Activated T-cell treated with anti-CD3 and anti-CD28 coated beads for 4 hours (primary cell): ENCODE measurements around the gene AUTS2.

ENCODE experiments used
- DNase-seq: peaks from one replicate; pipeline ENCODE4 v3.0.0-alpha.2; 2020

Gene AUTS2

DNA sequence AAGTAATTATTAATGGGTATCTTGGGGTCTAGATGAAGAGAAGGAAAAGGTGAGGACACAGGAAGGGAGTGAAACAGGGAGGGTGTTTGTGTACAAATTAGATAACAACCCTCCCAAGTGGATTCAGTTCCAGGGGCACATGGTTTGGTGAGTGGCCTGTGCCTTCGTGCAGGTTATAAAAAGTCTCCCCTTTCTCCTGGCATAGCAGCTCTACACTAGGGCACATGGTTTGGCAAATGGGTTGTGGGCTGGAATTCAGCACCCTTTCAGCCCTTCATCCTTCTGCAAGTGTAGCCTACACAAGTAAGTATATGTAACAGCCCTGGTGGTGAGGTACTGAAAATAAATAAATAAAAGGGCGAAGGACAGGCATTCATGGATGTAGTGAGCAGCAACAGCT is 359.4 kb downstream of the AUTS2 start:
- no peak for DNase-seq

DNA sequence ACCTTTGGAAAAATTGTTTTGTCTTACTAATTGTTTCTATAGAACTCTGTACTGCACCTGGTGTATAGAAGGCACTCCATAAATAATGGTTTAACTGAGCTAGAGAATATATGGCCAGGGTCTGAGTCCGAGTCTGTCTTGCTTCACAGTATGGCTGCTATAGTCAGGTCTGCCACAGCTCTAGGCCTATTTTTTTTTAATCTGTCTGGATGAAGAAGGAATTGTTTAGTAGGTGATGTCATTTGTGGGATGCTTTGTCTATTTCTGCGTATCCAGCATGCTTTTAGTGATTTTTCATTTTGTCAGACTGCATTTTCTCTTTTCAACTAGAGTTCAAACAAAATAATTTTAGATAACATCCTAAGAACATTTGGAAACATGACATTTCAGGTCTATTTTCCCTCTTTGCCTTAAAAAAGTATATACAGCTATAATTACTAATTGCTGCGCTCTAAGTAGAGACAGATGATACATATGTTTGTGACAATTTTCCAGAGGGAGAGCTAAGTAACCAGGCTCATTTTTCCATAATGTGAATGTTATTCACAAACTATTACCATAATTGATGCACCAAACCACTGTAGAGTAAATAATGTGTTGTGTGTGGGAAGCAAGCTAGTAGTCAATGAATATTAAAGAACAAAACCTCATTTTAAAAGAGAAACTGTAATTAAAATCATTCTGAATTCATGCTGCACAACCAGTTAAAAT is 361.7 kb downstream of the AUTS2 start:
- DNase-seq: no peak

DNA sequence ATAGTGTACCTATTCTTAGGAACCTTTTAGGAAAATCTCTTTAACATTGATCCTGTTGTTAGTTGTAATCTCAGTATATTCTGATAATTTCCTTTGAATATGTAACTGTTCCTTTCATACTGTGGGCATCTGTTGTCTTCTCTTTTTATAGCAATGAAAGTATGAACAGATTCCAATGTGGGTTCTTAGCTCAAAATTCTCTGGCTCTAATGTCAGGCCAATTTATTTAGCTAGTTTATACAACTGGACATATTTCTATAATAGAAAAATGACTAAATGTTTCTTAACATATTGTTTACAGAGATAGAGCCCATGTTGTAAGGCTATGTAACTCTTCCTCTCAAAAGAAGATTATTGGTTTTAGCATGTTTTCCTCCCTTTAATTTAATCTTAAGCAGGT is 363.2 kb downstream of the AUTS2 start:
- DNase-seq: no peak

DNA sequence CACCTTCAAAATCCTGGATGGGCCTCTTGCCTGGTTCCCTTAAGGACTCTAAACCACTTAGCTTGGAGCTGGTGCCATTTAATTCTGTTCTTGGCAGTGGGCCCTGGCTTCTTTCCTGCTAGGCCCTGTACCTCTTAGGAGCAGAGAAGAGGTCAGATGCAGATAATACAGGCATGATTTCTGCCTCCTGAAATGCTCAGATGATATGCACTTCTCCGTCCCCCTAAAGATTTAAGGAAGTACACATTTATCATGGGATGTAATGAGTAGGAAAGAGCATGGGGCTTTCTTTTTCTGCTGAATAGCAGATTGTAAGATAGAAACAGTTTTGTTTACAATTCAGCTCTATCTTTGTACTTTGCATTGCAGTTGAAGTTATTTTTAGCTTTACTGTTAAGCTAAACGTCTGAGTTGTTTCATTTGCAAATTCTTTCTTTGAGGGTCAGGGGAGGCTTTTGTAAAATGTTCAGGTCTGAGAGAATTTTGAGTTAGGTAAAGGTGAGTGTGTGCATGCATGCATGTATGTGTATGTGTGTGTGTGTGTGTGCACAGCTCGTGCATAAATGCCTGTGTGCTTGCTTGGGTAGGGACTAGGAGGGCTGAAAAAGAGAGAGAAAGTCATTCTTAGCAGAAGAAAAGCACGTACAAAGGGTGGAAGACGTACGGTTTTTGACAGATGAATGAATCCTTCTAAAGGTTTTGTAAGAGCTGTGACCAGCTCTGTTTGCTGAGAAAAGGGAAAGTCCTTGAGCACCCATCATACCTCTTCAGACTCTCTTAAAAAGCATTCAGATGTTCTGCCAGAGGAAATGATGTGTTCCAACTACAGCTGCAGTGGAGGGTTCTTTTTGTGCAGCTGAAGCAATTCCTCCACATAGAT is 364.2 kb downstream of the AUTS2 start:
- no peak for DNase-seq

DNA sequence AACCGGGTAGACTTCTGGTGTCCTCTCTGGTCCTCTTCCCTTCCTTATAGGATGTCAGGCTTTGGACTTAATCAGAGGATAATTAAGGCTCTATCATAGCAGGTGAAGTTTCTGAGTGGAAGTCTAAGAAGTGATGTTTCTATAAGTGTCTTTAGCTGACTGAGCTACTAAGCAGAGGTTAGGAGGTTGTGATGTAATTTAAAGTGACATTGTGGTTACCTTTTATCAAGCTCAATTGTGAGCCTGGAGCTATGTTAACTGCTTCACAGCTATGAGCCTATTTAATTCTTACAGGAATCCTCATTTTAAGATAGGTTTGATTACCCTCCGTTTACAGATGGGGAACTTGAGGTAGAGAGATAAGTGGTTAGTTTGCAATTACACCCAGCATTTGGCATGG is 365.1 kb downstream of the AUTS2 start:
- DNase-seq: no peak

DNA sequence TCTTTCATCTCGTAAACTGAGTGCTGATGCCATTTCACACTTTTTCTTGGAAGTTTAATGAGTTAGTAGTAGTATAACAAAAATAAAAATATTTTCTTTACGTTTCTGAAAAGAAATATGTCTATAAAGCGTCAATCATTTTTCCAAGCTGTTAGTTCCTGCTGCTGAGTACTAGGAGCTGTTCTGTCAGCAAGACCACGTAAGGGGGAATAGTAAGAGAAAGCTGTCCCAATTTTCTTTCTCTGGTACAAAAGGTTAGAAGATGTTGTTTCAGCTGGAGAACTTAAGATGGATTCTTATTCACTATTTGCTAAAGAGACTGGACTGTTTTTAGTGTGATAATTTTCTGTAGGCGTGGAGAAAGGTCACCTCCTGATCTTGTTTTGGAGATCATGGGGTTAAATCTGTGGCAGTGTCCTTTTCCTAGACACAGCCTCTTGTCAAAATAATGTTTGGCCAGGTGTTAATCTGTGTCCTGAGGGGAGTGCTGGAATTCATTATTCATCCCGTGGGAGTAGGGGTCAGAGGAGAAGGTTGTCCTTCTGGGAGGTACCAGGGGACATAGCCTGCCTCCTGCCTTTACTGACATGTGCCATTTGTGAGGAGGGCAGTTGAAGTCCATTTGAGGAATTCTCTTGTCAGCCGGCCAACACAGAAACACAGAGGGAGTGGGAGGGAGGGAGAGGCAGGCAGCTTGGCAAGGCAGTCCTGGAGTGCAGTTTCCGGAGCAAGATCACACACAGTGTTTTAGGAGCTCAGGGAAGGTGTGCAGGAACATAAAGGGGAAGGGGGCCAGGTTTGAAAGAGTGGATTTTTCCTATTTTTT is 368.7 kb downstream of the AUTS2 start:
- no peak for DNase-seq

DNA sequence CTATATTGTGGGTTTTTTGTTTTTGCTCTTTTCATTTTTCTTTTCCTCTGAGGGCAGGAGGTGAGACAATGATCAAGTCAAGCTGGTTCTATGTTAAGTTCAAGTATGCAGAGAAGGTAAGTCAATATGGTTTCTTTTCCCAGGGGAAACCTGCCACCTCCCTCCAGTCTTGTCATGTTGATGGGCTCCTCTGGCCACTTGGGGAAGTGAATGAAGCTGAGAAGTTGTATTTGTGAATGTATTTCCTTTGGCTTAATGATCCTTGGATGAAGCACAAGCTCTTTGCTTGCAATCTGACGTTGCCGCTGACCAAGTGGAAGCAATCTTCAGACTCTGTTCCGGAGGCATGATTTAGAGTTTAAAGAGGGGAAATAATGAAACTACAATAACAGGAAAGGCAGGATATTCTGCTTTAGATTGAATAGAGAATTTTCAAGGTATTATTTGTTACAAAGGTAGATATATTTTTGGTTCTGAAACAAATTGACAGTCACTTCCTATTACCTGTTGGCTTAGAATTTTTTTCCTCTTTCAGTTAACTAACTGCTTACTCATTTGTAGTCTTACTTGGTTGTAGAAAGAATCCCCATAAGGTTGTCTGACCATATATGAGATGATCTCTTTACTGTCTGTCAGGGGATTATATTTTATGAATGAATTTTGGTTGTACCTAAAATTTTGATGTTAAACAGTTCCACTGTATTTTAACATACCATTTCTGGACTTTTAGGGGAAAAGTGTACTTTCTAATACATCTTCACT is 369.6 kb downstream of the AUTS2 start:
- no peak for DNase-seq

DNA sequence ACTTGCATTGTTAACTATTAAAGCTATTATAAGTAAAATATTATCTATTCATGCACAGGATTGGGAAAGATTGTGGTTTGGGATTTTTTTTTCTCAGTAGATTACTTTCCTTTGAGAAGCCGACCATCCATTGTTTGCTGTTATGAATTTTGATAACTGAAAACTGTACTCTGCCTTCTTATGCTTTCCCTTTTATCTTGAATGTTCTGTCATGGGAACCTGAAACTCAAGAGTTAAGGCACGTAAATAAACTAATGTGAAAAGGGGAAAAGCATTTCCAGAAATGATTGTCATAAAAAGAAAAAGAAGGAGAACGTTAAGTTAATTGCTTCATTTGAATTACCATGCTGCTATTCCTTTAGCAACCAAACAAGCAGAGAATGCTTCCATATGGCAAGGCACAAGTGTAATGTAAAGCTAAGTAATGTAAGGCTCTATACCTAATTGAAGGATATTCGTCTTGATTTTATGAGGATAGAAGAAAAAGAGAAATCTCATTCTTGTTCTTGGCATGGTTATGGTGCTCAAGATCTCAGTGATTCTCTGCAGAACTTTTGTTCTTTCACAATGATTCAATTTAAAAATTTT is 370.8 kb downstream of the AUTS2 start:
- no peak for DNase-seq

DNA sequence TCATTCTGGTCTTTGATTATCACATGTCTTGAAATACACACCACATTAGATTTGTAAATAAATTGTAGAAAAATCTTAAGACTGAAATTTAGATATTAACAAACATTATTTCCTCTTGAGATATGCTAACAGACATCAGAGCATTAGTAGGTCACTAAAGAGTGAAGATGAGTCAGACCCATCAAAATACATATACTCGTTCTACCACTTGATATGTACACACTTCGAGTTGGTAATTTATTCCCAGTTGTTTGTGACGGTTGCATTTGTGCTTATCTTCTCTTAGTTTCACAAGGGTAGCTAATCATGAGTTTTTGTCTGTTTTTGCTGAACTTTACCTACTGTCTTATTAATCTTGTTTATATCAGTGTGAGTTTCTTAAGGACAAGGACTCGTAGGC is 383.4 kb downstream of the AUTS2 start:
- no peak for DNase-seq

DNA sequence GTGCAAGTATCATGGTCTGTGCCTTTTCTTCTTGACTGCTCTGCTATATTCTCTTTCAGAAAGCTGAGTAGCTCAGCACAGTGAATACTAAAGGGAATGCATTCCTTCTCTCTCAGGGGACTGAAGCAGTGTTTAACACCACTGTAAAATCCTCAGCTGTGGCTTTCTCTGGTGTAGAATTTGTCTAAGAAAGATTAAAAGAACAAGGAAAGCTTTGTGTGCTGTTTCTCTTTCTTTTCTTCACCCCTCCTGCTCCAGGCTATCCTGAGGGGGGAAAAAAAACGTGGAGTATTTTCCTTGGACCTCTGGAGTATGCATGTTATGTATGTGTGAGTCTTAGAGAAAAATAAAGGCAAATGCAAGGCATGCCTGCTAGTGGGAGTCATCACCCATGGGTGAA is 383.9 kb downstream of the AUTS2 start:
- DNase-seq: no peak

DNA sequence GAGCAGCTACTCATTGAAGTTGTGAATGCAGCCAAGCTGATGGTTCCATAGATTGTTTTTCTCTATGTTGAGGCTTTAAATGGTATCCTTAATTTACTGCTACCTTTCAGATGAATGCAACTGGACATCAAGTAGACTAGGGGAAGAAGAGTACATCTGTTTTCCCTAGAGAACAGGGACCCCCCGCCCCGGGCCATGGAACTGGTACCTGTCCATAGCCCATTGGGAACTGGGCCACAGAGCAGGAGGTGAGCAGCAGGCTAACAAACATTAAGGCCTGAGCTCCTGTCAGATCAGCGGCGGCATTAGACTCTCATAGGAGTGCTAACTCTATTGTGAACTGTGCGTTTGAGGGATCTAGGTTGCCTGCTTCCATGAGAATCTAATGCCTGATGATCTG is 391.3 kb downstream of the AUTS2 start:
- no peak for DNase-seq

DNA sequence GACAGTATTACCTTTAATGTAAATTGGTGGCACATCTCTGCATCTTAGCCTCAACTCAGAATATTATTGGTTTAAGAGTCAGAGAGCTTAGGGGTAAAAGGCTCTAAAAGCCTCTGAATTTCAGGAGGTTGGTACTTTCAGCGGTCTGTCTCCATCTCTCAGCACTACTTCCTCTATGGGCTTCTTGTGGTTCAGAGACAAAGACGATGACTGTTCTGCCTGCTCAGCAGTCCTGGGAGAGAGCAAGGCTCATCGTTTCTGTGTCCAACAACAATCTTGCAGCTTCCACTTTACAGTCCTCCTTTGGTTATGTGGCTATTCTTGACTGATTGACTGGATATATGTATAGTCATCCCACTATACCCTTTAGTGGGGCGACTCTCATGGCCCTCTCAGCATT is 394.7 kb downstream of the AUTS2 start:
- DNase-seq: no peak

DNA sequence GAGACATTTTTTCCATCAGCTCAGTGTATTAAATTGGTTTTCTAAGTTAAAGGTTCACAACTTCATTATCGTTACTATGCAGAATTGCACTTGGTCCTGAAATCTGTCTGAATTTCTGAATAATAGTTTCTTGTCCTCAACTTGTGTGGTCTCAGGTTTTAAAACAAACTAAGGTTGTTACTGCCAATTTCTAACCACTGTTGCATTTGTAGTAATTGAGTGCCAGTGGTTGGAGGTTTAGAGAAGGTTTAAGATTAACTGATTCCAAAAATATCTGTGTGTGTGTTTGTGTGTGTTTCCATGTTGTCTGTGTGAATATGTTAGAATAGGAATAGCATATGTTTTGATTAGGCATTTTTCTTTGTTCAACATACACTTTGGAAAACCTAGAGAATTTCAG is 395.9 kb downstream of the AUTS2 start:
- no peak for DNase-seq

DNA sequence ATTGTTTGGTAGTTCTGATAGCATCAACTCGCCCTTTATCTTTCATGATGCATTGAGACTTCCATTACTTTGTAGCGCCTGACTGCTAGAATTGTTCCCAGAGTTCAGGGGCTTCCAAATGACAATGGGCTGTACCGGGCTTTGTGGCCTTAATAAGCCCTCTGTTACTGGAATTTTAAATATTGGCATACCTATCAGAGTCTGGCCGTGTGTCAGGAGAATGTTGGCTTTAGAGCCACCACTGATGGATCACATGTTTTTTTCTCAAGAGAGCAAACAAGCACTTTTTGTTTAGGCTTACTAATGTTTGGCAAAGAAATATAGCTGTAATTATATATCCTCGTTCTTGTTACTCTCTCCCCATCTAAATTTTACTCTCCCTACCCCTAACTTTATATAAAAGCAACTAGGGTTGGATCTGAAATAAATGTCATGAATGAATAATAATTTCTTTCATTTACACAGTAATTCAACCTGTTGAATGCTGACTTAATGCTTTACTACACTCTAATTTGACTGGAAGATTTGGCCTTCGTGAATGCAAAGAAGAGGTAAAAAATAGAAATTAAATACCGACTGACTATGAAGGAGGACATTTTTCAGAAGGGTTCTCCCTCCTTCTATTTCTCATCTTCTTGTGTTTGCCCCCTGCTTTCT is 396.7 kb downstream of the AUTS2 start:
- no peak for DNase-seq

DNA sequence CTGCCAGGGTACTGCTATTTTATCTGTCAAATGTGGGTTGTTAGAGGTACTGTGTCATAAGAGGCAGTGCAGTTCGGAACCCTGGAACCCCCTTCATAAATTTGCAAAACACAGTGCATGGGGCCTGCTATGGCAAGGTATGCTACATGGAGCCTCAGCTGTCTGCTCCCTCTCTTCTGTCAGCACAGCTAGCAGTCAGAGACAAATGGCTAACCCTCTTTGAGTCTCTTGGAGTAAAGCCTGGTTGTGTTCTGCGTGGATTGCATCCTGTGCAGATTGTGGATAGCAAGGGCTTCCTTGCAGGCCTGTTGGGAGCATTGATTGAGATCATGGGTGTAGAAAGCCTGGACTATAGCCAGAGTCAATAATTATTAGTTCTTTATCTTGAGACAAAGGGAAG is 397.8 kb downstream of the AUTS2 start:
- DNase-seq: no peak

DNA sequence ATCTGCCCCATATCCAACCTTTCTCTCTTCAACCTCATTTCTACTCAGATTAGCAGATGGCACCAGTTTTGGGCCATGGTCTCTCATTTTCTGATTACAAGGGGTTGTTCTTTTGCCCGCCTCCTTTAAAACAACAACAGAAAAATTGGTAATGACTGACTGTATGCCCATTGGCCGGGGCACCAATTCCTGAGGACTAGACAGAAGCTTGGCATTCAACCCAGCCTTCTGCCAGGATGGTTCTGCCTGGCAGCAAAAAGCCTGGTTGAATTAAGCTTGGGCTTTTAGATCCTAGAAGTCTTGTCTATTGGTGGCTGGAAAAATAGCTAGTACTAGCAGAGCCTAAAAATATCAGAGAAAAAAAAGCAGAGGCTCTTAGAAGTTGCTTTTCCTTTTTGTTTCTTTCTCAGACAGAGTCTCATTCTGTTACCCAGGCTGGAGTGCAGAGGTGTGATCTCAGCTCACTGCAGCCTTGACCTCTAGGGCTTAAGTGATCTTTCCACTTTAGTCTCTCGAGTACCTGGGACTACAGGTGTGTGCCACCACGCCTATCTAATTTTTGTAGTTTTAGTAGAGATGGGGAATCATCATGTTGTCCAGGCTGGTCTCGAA is 402.6 kb downstream of the AUTS2 start:
- DNase-seq: no peak

DNA sequence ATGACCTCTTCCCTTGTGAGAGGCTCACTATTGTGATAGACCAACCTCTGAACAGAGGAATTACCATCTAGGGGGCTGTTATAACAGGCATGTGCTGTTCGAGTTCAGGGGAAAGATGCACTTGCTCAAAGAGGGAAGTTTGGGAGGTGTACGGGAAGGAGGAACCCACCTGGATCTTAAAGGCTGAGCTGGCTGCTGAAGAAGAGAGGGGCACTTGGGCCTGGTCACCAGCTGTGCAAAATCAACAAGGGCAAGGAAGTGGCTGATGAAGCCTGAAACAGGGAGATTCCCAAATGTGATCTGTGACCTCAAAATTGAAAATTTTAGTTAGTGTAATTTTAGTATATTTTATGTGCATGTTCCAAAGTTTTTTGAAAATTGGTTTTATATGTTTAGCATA is 407.2 kb downstream of the AUTS2 start:
- no peak for DNase-seq

DNA sequence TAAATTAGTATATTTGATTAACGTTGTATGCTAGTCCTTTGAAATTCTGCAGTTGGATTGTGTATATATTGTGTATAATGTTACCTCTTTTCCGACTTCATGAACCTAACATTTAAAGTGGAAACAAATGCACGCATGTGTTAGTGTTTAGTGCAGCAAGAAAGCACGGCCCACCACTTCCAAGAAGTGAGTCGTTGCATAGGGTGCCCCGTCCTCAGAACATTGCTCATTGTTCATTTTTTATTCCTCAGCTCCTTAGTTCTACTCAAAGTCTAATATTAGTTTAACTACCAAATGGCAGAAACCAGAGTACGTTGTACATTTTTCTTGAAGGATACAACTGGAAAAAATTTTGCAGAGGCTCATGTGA is 407.6 kb downstream of the AUTS2 start:
- DNase-seq: no peak

DNA sequence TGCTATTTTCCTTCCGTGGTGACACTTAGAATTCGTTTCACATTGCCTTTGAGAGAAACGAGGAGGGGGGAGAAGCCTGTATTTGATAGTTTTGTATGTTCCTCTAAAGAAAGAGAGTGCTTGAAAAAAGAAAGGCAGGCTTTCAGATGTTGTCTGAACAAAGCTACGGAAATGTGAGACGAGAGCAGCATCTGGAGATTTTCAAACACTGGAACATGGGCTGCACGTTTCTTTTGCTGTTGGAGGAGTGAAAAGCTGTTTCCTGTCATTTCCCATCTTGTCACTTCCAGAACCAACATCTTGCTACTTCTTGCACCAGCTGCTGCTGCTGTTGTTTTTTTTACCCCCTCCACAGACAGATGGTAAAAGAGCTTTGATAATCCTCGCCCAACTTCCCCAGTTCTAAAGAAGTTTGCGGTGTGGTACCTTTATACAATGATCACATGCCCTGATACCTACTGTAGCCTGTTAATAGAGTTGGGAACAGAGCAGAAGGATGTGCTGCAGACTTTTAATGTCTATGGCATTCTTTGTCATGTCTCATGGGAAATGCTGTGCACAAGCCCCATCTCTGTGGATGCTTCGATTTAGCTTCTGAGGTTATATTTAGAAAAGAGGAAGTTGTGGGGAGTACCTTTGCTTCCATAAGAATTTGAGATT is 408.1 kb downstream of the AUTS2 start:
- DNase-seq: no peak

DNA sequence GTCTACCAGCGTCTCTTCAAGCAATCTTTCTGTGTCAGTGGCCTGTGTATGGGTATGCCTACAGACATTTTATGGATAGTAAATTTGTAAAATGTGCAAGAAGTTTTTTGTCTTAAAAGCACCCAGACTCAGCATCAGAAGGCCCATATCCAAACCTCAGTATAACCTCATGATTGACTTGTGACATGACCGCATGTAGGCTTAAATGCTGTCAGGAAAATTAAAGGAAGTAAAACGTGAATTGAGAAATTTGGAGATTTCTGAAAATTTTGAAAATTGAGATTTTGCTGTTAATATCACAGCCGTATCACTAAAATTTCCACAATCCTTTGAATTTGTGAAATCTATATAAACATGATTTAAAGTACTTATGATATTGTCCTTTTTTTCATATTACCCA is 410.2 kb downstream of the AUTS2 start:
- DNase-seq: no peak
